Measurements from ENCODE around the gene GPD1L. TPM values are rescaled to one million over a fixed set of nuclear protein-coding genes. Genes with fewer than 3 reads are reported as not detected.

GPD1L gene
- total and polyA plus RNA-seq, 2 of the 13 experiments (the other 11 are each of a cell fraction or from before 2014, with no cell fraction given) = 4.9 to 13.7 TPM

DNA sequence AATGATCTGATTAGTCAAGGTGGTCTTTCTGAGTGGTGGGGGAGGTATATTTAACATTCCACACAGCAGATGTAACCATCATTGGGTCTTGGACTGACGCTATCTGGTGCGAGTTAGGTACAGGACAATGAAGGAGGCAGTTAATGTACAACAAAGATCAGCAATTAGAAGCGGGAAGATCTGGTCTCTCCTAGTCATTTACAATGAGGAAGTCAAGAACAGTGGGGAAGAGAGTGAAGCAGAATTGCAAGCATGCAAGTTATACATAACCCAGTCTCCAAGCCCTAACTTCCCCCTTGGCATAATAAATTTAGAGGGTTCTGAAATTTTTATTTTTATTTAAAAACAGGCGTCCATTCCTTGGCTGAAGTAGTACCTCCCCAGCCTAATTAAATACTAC lies 14.1 kb downstream of the GPD1L start:
- DNase-seq (ENCODE audit: low spot score) (no peak), ATAC-seq (no peak), FAIRE-seq (no peak)
- in situ Hi-C loops (cut with HindIII; ENCODE audit: extremely low pct_ligation_motif_present, low pct_unique_long_range_greater_than_20kb) (no loop called here), intact Hi-C loops (cut with micrococcal nuclease; ENCODE audit: unreplicated experiment) (no loop called here)
- Histone ChIP-seq H3K4me1 (ENCODE audit: insufficient read depth, low read length) (peaks cover 21% of the 10 kb centered on the region), H3K27ac (ENCODE audit: extremely low read length, insufficient read depth, low read length) (no peak overlapping the region), H4K20me1 (ENCODE audit: insufficient read depth, low read length) (no peaks in the 10 kb centered on the region), H3K27me3 (ENCODE audit: control insufficient read depth in 1 of 2, insufficient read depth in 2 of 2, low read length in 2 of 2) (no peaks in the 10 kb centered on the region), H3K79me2 (ENCODE audit: insufficient read depth, low read length) (no peaks in the 10 kb centered on the region), H3K9ac (ENCODE audit: insufficient read depth, low read depth, low read length) (no peak overlapping the region), H2AFZ (ENCODE audit: low read length) (no peak overlapping the region), H3K9me3 (ENCODE audit: low read length) (no peaks in the 10 kb centered on the region), H3K36me3 (replicated peaks in 1 of 2; ENCODE audit: control insufficient read depth in 1 of 2, insufficient read depth in 2 of 2, low read length in 2 of 2) (no peaks in the 10 kb centered on the region), H3K4me3 (replicated peaks in 1 of 3; ENCODE audit: insufficient read depth in 1 of 3, low read depth in 2 of 3, low read length in 3 of 3) (no peak overlapping the region), H3K4me2 (ENCODE audit: low read depth, low read length) (no peak overlapping the region)
- TF ChIP-seq BATF2 (CRISPR knock-in tag; IDR thresholded peaks at IDR 0.05) = no peak
- TF ChIP-seq MTF2 (CRISPR knock-in tag; IDR thresholded peaks at IDR 0.05; ENCODE audit: borderline replicate concordance) = no peak
- TF ChIP-seq HNF4A (CRISPR knock-in tag; IDR thresholded peaks at IDR 0.05) = no peak
- TF ChIP-seq ZNF124 (CRISPR knock-in tag; IDR thresholded peaks at IDR 0.05) = no peak
- TF ChIP-seq FOXP4 (CRISPR knock-in tag; IDR thresholded peaks at IDR 0.05) = no peak
- no peak for TF ChIP-seq ESRRA (CRISPR knock-in tag; IDR thresholded peaks at IDR 0.05; ENCODE audit: low read depth)
- no peak for TF ChIP-seq ZNF512 (CRISPR knock-in tag; IDR thresholded peaks at IDR 0.05)
- TF ChIP-seq, protein P1, sequence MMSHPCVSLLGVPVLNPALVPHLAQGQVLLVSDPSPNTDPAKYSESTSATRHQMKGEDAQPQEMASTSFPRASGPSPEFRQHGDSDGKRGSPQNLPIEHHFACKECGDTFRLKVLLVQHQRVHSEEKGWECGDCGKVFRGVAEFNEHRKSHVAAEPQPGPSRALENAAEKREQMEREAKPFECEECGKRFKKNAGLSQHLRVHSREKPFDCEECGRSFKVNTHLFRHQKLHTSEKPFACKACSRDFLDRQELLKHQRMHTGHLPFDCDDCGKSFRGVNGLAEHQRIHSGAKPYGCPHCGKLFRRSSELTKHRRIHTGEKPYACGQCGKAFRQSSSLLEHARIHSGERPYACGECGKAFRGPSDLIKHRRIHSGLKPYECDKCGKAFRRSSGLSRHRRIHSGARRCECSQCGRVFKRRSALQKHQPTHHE (CRISPR knock-in tag; IDR thresholded peaks at IDR 0.05; ENCODE audit: borderline replicate concordance) = no peak
- TF ChIP-seq JUND (CRISPR knock-in tag; IDR thresholded peaks at IDR 0.05) = no peak
- TF ChIP-seq ZFP36L2 (CRISPR knock-in tag; IDR thresholded peaks at IDR 0.05) = no peak
- TF ChIP-seq ERF (CRISPR knock-in tag; IDR thresholded peaks at IDR 0.05) = no peak
- no TSS peak for BruUV-seq (replicated peaks)
- CTCF ChIA-PET (ENCODE audit: low intra/inter-chr PET ratio, low total read pairs) = no interaction called here
- POLR2A ChIA-PET = no interaction called here
- WGBS (ENCODE audit: low lambda C conversion rate) = 75% methylated on average over 4 of the region's 4 CpGs
